ENCODE results near the gene TTC13.

Gene TTC13

GRCh38 chr1:230948903-230949302 is 29.8 kb downstream of the TTC13 start:
- DNase-seq (ENCODE audit: low spot score) = no peak

- DNase-seq (ENCODE audit: low spot score) = no peak
These were observed 30.4 kb downstream of the TTC13 start for GRCh38 chr1:230948301-230948700.

- DNase-seq (ENCODE audit: low spot score) = no peak
These were observed 35.5 kb downstream of the TTC13 start for GRCh38 chr1:230943048-230943593.

- DNase-seq (ENCODE audit: low spot score) = peak; percentile 33
These were observed 37.8 kb downstream of the TTC13 start for GRCh38 chr1:230940848-230941247.

- no peak for DNase-seq (ENCODE audit: low spot score)
These were observed 38.7 kb downstream of the TTC13 start for GRCh38 chr1:230939806-230940489.

GRCh38 chr1:230938924-230939368 is 39.7 kb downstream of the TTC13 start:
- DNase-seq (ENCODE audit: low spot score) = no peak

GRCh38 chr1:230937371-230937770 is 41.3 kb downstream of the TTC13 start:
- DNase-seq (ENCODE audit: low spot score) = no peak

- DNase-seq (ENCODE audit: low spot score) = no peak
These were observed 42.2 kb downstream of the TTC13 start for GRCh38 chr1:230936475-230936874.

- DNase-seq (ENCODE audit: low spot score) = no peak
These were observed 42.8 kb downstream of the TTC13 start for GRCh38 chr1:230935852-230936251.

GRCh38 chr1:230930986-230931385 is 47.7 kb downstream of the TTC13 start:
- DNase-seq (ENCODE audit: low spot score) = no peak

- DNase-seq (ENCODE audit: low spot score) = no peak
These were observed 52.5 kb downstream of the TTC13 start for GRCh38 chr1:230926182-230926581.

- DNase-seq (ENCODE audit: low spot score) = no peak
These were observed 53.1 kb downstream of the TTC13 start for GRCh38 chr1:230925608-230926007.

- DNase-seq (ENCODE audit: low spot score) = no peak
These were observed 55.5 kb downstream of the TTC13 start for GRCh38 chr1:230923176-230923575.

GRCh38 chr1:230922620-230923019 is 56.0 kb downstream of the TTC13 start:
- no peak for DNase-seq (ENCODE audit: low spot score)

GRCh38 chr1:230919207-230919606 is 59.5 kb downstream of the TTC13 start:
- peak; percentile 43 for DNase-seq (ENCODE audit: low spot score)

GRCh38 chr1:230917284-230918135 is 61.2 kb downstream of the TTC13 start:
- peak; percentile 73 for DNase-seq (ENCODE audit: low spot score)

- DNase-seq (ENCODE audit: low spot score) = no peak
These were observed 61.9 kb downstream of the TTC13 start for GRCh38 chr1:230916587-230917283.

- DNase-seq (ENCODE audit: low spot score) = no peak
These were observed 63.6 kb downstream of the TTC13 start for GRCh38 chr1:230915078-230915477.

GRCh38 chr1:230913496-230913895 is 65.2 kb downstream of the TTC13 start:
- no peak for DNase-seq (ENCODE audit: low spot score)

GRCh38 chr1:230910755-230911117 is 67.9 kb downstream of the TTC13 start:
- DNase-seq (ENCODE audit: low spot score) = no peak

GRCh38 chr1:230909974-230910754 is 68.5 kb downstream of the TTC13 start:
- DNase-seq (ENCODE audit: low spot score) = no peak

Measured in COLO829 (cell line).